Measurements from ENCODE around the gene NTRK1. TPM values are rescaled to one million over a fixed set of nuclear protein-coding genes. Genes with fewer than 3 reads are reported as not detected.

Gene NTRK1
- total RNA-seq, 1 donor, result not detected

DNA sequence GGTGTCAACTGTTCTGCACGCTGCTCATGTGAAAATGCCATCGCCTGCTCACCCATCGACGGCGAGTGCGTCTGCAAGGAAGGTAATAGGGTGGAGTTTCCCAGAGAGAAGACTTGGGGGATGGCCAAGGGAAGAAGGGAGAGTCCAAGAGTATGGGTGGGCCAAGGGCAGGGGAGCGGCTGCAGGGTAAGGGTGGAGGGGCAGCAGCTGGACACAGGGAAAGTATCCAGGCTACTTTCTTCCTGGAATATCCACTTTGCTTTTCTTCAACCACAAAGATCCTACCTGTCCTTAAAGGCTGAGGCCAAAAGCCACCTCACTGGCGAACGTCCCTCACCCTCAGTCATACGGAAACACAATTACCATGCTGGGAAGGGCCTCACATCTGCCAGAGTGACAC lies 48.3 kb downstream of the NTRK1 start:
- no peak overlapping the region for H3K4me3 ChIP-seq (ENCODE audit: low read depth, low read length)
- no peak for DNase-seq (ENCODE audit: low read depth)
- no peak for TF ChIP-seq CTCF (IDR thresholded peaks at IDR 0.05; ENCODE audit: insufficient read depth, low read depth, low read length)

GRCh38 chr1:156909671-156910070 lies 49.0 kb downstream of the NTRK1 start:
- no peak overlapping the region for H3K4me3 ChIP-seq (ENCODE audit: low read depth, low read length)
- no peak for TF ChIP-seq CTCF (IDR thresholded peaks at IDR 0.05; ENCODE audit: insufficient read depth, low read depth, low read length)
- DNase-seq (ENCODE audit: low read depth), result no peak

GRCh38 chr1:156910309-156910782 lies 49.7 kb downstream of the NTRK1 start:
- TF ChIP-seq CTCF (IDR thresholded peaks at IDR 0.05; ENCODE audit: insufficient read depth, low read depth, low read length), result peak; percentile 70
- no peak for DNase-seq (ENCODE audit: low read depth)
- no peak overlapping the region for H3K4me3 ChIP-seq (ENCODE audit: low read depth, low read length)

DNA sequence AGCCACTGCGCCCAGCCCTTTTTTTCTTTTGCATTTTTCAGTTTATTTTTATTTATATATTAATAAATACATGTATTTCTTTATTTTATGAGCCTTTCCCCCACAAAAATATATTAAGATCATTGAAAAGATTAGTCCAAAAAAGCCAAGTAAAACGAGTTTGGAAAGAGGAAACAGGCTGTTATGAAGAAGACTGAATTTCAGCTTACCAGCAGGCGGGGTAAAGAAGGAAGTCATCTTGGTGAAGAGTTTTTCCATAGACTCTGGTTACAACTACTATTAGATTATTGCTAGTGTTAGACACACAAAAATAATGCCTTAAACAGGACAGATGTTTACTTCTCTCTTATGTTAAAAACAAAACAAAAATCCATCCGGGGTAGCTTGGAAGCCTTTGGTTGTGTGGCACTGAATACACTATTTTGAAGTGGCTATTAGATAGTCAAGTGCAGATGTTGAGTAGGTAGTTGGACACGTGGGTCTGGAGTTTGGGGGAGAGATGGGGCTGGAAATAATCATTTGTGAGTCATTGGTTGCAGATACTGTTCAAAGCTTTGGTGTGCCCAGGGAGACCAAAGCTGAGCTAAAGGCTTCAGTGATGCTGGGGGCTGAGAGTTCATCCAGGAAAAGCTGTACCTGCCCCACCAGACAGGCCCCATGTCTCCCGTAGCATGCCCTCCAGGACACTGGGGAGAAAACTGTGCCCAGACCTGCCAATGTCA lies 51.1 kb downstream of the NTRK1 start:
- DNase-seq (ENCODE audit: low read depth), result no peak
- no peak overlapping the region for H3K4me3 ChIP-seq (ENCODE audit: low read depth, low read length)
- no peak for TF ChIP-seq CTCF (IDR thresholded peaks at IDR 0.05; ENCODE audit: insufficient read depth, low read depth, low read length)

DNA sequence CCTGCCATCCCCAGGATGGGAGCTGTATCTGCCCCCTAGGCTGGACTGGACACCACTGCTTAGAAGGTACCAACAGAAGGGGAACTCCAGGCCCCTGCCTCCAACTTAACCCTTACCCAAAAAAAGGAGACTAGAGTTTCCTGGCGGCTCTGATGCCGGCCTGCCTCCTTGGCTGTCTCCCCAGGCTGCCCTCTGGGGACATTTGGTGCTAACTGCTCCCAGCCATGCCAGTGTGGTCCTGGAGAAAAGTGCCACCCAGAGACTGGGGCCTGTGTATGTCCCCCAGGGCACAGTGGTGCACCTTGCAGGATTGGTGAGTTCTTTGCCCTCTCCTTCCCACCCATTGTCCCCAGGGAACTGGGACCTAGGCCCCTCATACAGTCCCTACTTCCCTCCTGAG lies 51.6 kb downstream of the NTRK1 start:
- no peak for DNase-seq (ENCODE audit: low read depth)
- H3K4me3 ChIP-seq (ENCODE audit: low read depth, low read length), result no peak overlapping the region
- no peak for TF ChIP-seq CTCF (IDR thresholded peaks at IDR 0.05; ENCODE audit: insufficient read depth, low read depth, low read length)

- DNase-seq (ENCODE audit: low read depth), result no peak
- H3K4me3 ChIP-seq (ENCODE audit: low read depth, low read length), result no peak overlapping the region
Measured at GRCh38 chr1:156912861-156913808, 52.5 kb downstream of the NTRK1 start.

More at GRCh38 chr1:156912861-156913808, 52.5 kb downstream of the NTRK1 start:
- no peak for TF ChIP-seq CTCF (IDR thresholded peaks at IDR 0.05; ENCODE audit: insufficient read depth, low read depth, low read length)
